Activated naive CD4-positive, alpha-beta T cell treated with anti-CD3 and anti-CD28 coated beads, Interleukin-2, amount 50 U/mL, for 16 hours (primary cell): ENCODE data around the gene MAGI2.

Experiments
- DNase-seq: peaks from one replicate; pipeline ENCODE4 v3.0.0-alpha.2; 2020

The MAGI2 gene

GRCh38 chr7:79359827-79360226, 93.6 kb downstream of the MAGI2 start:
- no peak for DNase-seq

GRCh38 chr7:79357101-79357500, 96.4 kb downstream of the MAGI2 start:
- DNase-seq: no peak

GRCh38 chr7:79353720-79354468, 99.6 kb downstream of the MAGI2 start:
- no peak for DNase-seq

GRCh38 chr7:79352323-79352722, 101.1 kb downstream of the MAGI2 start:
- DNase-seq: no peak

- no peak for DNase-seq
Observed at GRCh38 chr7:79347351-79347750, 106.1 kb downstream of the MAGI2 start.

GRCh38 chr7:79341902-79342301, 111.6 kb downstream of the MAGI2 start:
- DNase-seq: no peak

- no peak for DNase-seq
Observed at GRCh38 chr7:79340212-79340611, 113.3 kb downstream of the MAGI2 start.

- DNase-seq: no peak
Observed at GRCh38 chr7:79339208-79339925, 114.1 kb downstream of the MAGI2 start.

- DNase-seq: no peak
Observed at GRCh38 chr7:79337717-79338116, 115.8 kb downstream of the MAGI2 start.

- DNase-seq: no peak
Observed at GRCh38 chr7:79334841-79335240, 118.6 kb downstream of the MAGI2 start.

- DNase-seq: no peak
Observed at GRCh38 chr7:79334334-79334733, 119.1 kb downstream of the MAGI2 start.

GRCh38 chr7:79332091-79332490, 121.4 kb downstream of the MAGI2 start:
- DNase-seq: no peak

- no peak for DNase-seq
Observed at GRCh38 chr7:79329464-79329863, 124.0 kb downstream of the MAGI2 start.

GRCh38 chr7:79320741-79321473, 132.6 kb downstream of the MAGI2 start:
- no peak for DNase-seq

- DNase-seq: no peak
Observed at GRCh38 chr7:79319369-79319768, 134.1 kb downstream of the MAGI2 start.

GRCh38 chr7:79317728-79318127, 135.7 kb downstream of the MAGI2 start:
- DNase-seq: no peak

GRCh38 chr7:79312022-79312421, 141.4 kb downstream of the MAGI2 start:
- no peak for DNase-seq

GRCh38 chr7:79308192-79308591, 145.3 kb downstream of the MAGI2 start:
- no peak for DNase-seq

- DNase-seq: no peak
Observed at GRCh38 chr7:79307376-79307775, 146.1 kb downstream of the MAGI2 start.

- no peak for DNase-seq
Observed at GRCh38 chr7:79304711-79305110, 148.8 kb downstream of the MAGI2 start.

- DNase-seq: no peak
Observed at GRCh38 chr7:79302293-79302692, 151.2 kb downstream of the MAGI2 start.

- no peak for DNase-seq
Observed at GRCh38 chr7:79301419-79301818, 152.0 kb downstream of the MAGI2 start.

GRCh38 chr7:79300573-79300972, 152.9 kb downstream of the MAGI2 start:
- no peak for DNase-seq
